HepG2 (cell line): ENCODE results near the gene B4GALT5. TPM values are rescaled to one million over a fixed set of nuclear protein-coding genes. Genes with fewer than 3 reads are reported as not detected.

Source experiments
- CEBPB ChIP-seq: IDR thresholded peaks from 2 replicates; pipeline ENCODE4 v1.6.1; 2011; ENCODE audit warnings: low read depth, low read length, improper control_type of control experiment, borderline replicate concordance
- CEBPG ChIP-seq: IDR thresholded peaks from 2 replicates; pipeline ENCODE4 v1.6.1; 2016
- DNMT1 ChIP-seq: sonication (generic); formaldehyde crosslinking; IDR thresholded peaks from 2 replicates; pipeline ENCODE4 v1.5.1; 2020; ENCODE audit warnings: mild to moderate bottlenecking, missing genetic modification reagents
- ERF ChIP-seq: IDR thresholded peaks from 2 replicates; pipeline ENCODE4 v1.6.1; 2018; ENCODE audit warnings: missing biosample characterization, missing genetic modification reagents
- FOXA3 ChIP-seq: IDR thresholded peaks from 2 replicates; pipeline ENCODE4 v1.6.1; 2016; ENCODE audit warnings: missing genetic modification reagents, missing compliant biosample characterization
- HNF4G ChIP-seq, 2 experiments: sonication (generic) in 1 of 2; formaldehyde crosslinking in 1 of 2; IDR thresholded peaks; 2 replicates each; pipeline versions ENCODE4 v1.4.0 to v1.6.1; 2011 to 2020; ENCODE audit warnings: borderline replicate concordance in 2 of 2, low read depth in 2 of 2, mild to moderate bottlenecking in 2 of 2, low read length in 1 of 2, missing genetic modification reagents in 1 of 2, moderate library complexity in 1 of 2
- HOXA3 ChIP-seq: sonication (generic); formaldehyde crosslinking; IDR thresholded peaks from 2 replicates; pipeline ENCODE4 v1.5.0; 2020; ENCODE audit warnings: missing genetic modification reagents
- KLF16 ChIP-seq, 2 experiments: sonication (generic) in 1 of 2; formaldehyde crosslinking in 1 of 2; IDR thresholded peaks; 2 replicates each; pipeline versions ENCODE4 v1.6.1 to v1.8.0; 2016 to 2023; ENCODE audit warnings: missing genetic modification reagents in 2 of 2, missing compliant biosample characterization in 1 of 2
- KMT2A ChIP-seq: sonication (generic); formaldehyde crosslinking; IDR thresholded peaks from 2 replicates; pipeline ENCODE4 v1.4.0; 2020; ENCODE audit warnings: missing genetic modification reagents
- MATR3 ChIP-seq: sonication (generic); formaldehyde crosslinking; IDR thresholded peaks from 2 replicates; pipeline ENCODE4 v1.4.0; 2020; ENCODE audit warnings: missing genetic modification reagents
- NR2F2 ChIP-seq: IDR thresholded peaks from 2 replicates; pipeline ENCODE4 v1.6.1; 2012; ENCODE audit warnings: low read depth, inconsistent platforms, borderline replicate concordance
- PHF5A ChIP-seq: IDR thresholded peaks from one replicate; pipeline ENCODE4 v1.6.1; 2018; ENCODE audit warnings: low read depth, missing genetic modification reagents; ENCODE audit not compliant: unreplicated experiment
- SAP130 ChIP-seq: IDR thresholded peaks from 2 replicates; pipeline ENCODE4 v1.6.1; 2016; ENCODE audit warnings: low read depth
- SMARCC2 ChIP-seq: fragments of 450-650 bp; IDR thresholded peaks from 2 replicates; pipeline ENCODE4 v1.6.1; 2017; ENCODE audit warnings: antibody characterized with exemption, mild to moderate bottlenecking
- ZBTB42 ChIP-seq: sonication (generic); formaldehyde crosslinking; IDR thresholded peaks from 2 replicates; pipeline ENCODE4 v1.5.0; 2020; ENCODE audit warnings: mild to moderate bottlenecking, missing genetic modification reagents
- ZSCAN20 ChIP-seq: sonication (generic); formaldehyde crosslinking; IDR thresholded peaks from 2 replicates; pipeline ENCODE4 v1.4.0; 2020; ENCODE audit warnings: missing genetic modification reagents, mild to moderate bottlenecking, borderline replicate concordance
- polyA plus RNA-seq, 8 experiments: library from polyadenylated mRNA; depleted of rRNA in 3 of 8; stranded (reverse) in 7 of 8; unstranded in 1 of 8; fragments of >200 nt; fragmentation: Illumina TruSeq in 4 of 8; extraction: Trizol in 4 of 8; gene quantifications; 2 replicates each; pipeline versions ENCODE4 v1.2.1 to v1.2.3, GENCODE V29; 2011 to 2016; ENCODE audit warnings: low read depth in 4 of 8, missing spikeins in 1 of 8, mixed read lengths in 1 of 8; ENCODE audit not compliant: insufficient read depth in 1 of 8
- total RNA-seq, 5 experiments: library from RNA; depleted of rRNA; stranded (reverse); fragments of >200 nt; fragmentation: Illumina TruSeq; extraction: Trizol; gene quantifications; 2 replicates each; pipeline ENCODE4 v1.2.3, GENCODE V29; 2016; ENCODE audit warnings: low read depth in 1 of 5
- TF ChIP-seq, protein P1 (sequence below): sonication (generic); formaldehyde crosslinking; IDR thresholded peaks from 2 replicates; pipeline ENCODE4 v1.9.0; 2022; ENCODE audit warnings: missing genetic modification reagents, mild to moderate bottlenecking, borderline replicate concordance
- TF ChIP-seq, protein P2 (sequence below): sonication (generic); formaldehyde crosslinking; IDR thresholded peaks from 2 replicates; pipeline ENCODE4 v1.4.0; 2020; ENCODE audit warnings: missing genetic modification reagents
- TF ChIP-seq, protein P3 (sequence below): sonication (generic); formaldehyde crosslinking; conservative IDR thresholded peaks from 2 replicates; pipeline ENCODE4 v1.8.0; 2022; ENCODE audit warnings: low read depth, missing genetic modification reagents
- TF ChIP-seq, protein P4 (sequence below): sonication (generic); formaldehyde crosslinking; IDR thresholded peaks from 2 replicates; pipeline ENCODE4 v1.8.0; 2023; ENCODE audit warnings: mild to moderate bottlenecking, missing genetic modification reagents
- TF ChIP-seq, protein P5 (sequence below): IDR thresholded peaks from 2 replicates; pipeline ENCODE4 v1.6.1; 2016; ENCODE audit warnings: mild to moderate bottlenecking

B4GALT5 gene
- total and polyA plus RNA-seq, 2 of the 13 experiments (the other 11 are each of a cell fraction or from before 2014, with no cell fraction given), result 27.3 to 30.9 TPM

DNA sequence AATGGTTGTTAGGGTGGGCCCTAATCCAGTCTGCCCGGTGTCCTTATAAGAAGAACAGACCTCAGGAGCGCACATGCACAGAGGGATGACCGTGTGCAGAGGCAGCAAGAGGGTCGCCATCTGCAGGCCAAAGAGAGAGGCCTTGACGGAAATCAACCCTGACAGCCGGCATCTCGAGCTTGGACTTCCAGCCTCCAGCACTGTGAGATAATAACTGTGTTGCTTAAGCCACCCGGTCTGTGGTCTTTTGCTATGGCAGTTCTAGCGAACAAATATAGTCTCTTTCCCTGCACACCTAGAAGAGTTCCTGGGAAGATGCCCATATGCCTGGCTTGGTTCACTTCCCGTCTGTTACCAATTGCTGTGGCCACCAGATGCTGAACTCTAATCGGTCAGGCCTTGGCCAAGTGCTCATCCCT lies 110.5 kb downstream of the B4GALT5 start (continued):
- TF ChIP-seq, protein P1, sequence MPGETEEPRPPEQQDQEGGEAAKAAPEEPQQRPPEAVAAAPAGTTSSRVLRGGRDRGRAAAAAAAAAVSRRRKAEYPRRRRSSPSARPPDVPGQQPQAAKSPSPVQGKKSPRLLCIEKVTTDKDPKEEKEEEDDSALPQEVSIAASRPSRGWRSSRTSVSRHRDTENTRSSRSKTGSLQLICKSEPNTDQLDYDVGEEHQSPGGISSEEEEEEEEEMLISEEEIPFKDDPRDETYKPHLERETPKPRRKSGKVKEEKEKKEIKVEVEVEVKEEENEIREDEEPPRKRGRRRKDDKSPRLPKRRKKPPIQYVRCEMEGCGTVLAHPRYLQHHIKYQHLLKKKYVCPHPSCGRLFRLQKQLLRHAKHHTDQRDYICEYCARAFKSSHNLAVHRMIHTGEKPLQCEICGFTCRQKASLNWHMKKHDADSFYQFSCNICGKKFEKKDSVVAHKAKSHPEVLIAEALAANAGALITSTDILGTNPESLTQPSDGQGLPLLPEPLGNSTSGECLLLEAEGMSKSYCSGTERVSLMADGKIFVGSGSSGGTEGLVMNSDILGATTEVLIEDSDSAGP (CRISPR knock-in tag), result peak; percentile 57; the same call in 1 of the 2 replicates
- TF ChIP-seq KLF16 (CRISPR knock-in tag; IDR thresholded peaks at IDR 0.05) (0 out of 4 replicates have a peak, but pooled peaks of 1 of the 2 experiments have one; percentile 23), ERF (CRISPR knock-in tag) (peak; percentile 61; the same call in 1 of the 2 replicates), DNMT1 (CRISPR knock-in tag) (peak; percentile 57; the same call in 1 of the 2 replicates), NR2F2 (0 out of 2 replicates have a peak, but pooled peaks have one; percentile 24), HNF4G (IDR thresholded peaks at IDR 0.05; ENCODE audit: borderline replicate concordance, low read depth, low read length) (peak; percentile 27; the same call in 1 of the 2 replicates), HNF4G (CRISPR knock-in tag; IDR thresholded peaks at IDR 0.05; ENCODE audit: borderline replicate concordance, low read depth) (no peak), ZBTB42 (CRISPR knock-in tag) (no peak; the same call in 1 of the 2 replicates), HOXA3 (CRISPR knock-in tag) (peak; percentile 57), CEBPG (CRISPR knock-in tag) (peak; percentile 65), SMARCC2 (no peak), KMT2A (CRISPR knock-in tag) (0 out of 2 replicates have a peak, but pooled peaks have one; percentile 47), FOXA3 (CRISPR knock-in tag) (peak; percentile 42; the same call in 1 of the 2 replicates), SAP130 (CRISPR knock-in tag) (peak; percentile 44; the same call in 1 of the 2 replicates), MATR3 (CRISPR knock-in tag) (no peak), CEBPB (peak; percentile 72; the same call in 1 of the 2 replicates), ZSCAN20 (CRISPR knock-in tag) (no peak), PHF5A (CRISPR knock-in tag) (peak; percentile 70)
- TF ChIP-seq, protein P2, sequence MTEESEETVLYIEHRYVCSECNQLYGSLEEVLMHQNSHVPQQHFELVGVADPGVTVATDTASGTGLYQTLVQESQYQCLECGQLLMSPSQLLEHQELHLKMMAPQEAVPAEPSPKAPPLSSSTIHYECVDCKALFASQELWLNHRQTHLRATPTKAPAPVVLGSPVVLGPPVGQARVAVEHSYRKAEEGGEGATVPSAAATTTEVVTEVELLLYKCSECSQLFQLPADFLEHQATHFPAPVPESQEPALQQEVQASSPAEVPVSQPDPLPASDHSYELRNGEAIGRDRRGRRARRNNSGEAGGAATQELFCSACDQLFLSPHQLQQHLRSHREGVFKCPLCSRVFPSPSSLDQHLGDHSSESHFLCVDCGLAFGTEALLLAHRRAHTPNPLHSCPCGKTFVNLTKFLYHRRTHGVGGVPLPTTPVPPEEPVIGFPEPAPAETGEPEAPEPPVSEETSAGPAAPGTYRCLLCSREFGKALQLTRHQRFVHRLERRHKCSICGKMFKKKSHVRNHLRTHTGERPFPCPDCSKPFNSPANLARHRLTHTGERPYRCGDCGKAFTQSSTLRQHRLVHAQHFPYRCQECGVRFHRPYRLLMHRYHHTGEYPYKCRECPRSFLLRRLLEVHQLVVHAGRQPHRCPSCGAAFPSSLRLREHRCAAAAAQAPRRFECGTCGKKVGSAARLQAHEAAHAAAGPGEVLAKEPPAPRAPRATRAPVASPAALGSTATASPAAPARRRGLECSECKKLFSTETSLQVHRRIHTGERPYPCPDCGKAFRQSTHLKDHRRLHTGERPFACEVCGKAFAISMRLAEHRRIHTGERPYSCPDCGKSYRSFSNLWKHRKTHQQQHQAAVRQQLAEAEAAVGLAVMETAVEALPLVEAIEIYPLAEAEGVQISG (CRISPR knock-in tag), result peak; percentile 32; the same call in 1 of the 2 replicates
- TF ChIP-seq, protein P3, sequence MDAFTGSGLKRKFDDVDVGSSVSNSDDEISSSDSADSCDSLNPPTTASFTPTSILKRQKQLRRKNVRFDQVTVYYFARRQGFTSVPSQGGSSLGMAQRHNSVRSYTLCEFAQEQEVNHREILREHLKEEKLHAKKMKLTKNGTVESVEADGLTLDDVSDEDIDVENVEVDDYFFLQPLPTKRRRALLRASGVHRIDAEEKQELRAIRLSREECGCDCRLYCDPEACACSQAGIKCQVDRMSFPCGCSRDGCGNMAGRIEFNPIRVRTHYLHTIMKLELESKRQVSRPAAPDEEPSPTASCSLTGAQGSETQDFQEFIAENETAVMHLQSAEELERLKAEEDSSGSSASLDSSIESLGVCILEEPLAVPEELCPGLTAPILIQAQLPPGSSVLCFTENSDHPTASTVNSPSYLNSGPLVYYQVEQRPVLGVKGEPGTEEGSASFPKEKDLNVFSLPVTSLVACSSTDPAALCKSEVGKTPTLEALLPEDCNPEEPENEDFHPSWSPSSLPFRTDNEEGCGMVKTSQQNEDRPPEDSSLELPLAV, result no peak
- TF ChIP-seq, protein P4, sequence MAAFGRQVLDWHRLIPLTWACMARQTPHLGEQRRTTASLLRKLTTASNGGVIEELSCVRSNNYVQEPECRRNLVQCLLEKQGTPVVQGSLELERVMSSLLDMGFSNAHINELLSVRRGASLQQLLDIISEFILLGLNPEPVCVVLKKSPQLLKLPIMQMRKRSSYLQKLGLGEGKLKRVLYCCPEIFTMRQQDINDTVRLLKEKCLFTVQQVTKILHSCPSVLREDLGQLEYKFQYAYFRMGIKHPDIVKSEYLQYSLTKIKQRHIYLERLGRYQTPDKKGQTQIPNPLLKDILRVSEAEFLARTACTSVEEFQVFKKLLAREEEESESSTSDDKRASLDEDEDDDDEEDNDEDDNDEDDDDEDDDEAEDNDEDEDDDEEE, result peak; percentile 30; the same call in 1 of the 2 replicates
- TF ChIP-seq, protein P5, sequence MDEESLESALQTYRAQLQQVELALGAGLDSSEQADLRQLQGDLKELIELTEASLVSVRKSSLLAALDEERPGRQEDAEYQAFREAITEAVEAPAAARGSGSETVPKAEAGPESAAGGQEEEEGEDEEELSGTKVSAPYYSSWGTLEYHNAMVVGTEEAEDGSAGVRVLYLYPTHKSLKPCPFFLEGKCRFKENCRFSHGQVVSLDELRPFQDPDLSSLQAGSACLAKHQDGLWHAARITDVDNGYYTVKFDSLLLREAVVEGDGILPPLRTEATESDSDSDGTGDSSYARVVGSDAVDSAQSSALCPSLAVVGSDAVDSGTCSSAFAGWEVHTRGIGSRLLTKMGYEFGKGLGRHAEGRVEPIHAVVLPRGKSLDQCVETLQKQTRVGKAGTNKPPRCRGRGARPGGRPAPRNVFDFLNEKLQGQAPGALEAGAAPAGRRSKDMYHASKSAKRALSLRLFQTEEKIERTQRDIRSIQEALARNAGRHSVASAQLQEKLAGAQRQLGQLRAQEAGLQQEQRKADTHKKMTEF (CRISPR knock-in tag), result 0 out of 2 replicates have a peak, but pooled peaks have one; percentile 16
